DMS53 treated with DMSO at 0.1 percent for 48 hours (cell line): ENCODE data around the gene MCM8.

Experiments used
- DNase-seq: peaks from one replicate; lab custom pipeline; 2025; ENCODE audit not compliant: unreplicated experiment; lab: John Stamatoyannopoulos, UW

The MCM8 gene

DNA sequence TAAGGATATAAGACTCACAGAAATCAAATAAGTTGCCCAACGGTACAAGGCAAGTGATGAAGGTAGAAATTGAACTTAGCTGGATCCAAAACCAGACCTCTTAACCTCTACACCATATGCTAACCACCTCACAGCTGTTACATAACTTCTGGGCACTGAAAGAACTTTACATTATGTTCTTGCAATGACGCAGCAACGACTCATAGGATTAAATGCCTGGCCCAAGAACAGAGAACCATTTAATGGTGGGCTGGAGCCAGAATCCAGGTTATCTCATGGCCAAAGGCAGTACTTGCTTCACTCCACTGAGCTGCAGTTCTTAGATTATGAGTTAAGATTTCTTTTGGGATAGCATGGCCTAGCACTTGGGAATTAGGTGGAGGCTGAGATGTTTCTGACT, 4.5 kb upstream of the MCM8 start:
- DNase-seq = no peak

- no peak for DNase-seq
Measured at GRCh38 chr20:5947276-5947675, 3.2 kb upstream of the MCM8 start.

GRCh38 chr20:5949943-5950270, 545 bp upstream of the MCM8 start:
- no peak for DNase-seq

DNA sequence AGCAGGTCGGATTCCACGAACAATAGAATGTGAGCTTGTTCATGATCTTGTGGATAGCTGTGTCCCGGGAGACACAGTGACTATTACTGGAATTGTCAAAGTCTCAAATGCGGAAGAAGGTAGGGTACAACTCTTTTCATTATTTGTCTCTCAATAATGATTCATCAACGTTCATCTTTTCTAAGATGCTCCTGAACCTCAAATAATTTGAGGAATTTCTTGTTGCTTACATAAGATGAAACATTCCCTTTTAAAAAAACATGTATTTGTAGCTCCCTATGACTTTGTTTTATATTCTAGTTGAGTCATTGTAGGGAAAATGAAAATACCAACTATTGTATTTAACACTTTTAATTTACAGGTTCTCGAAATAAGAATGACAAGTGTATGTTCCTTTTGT, 17.0 kb downstream of the MCM8 start:
- DNase-seq = no peak

- DNase-seq = no peak
Measured at GRCh38 chr20:5968462-5968861, 18.0 kb downstream of the MCM8 start.

DNA sequence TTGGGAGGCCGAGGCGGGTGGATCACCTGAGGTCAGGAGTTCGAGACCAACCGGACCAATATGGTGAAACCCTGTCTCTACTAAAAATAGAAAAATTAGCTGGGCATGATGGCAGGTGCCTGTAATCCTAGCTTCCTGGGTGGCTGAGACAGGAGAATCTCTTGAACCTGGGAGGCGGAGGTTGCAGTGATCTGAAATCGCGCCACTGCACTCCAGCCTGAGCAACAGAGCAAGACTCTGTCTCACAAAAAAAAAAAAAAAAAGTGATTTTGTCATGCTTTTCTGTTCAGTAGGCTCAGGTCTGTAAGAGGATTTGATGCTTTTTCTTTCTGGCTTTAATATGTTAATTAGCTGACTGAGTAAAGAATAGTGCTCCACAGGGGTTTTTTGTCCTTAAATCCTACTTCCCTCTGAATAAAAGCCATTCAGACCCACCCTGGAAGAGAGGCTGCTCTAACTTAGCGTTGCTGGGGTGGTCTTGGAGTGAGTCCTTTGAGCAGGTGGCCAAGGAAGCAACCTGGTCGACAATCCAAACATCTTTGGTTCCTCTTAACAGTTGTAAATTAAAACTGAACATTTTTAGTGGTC, 19.0 kb downstream of the MCM8 start:
- DNase-seq = no peak

- DNase-seq = no peak
Measured at GRCh38 chr20:5969940-5970339, 19.5 kb downstream of the MCM8 start.

DNA sequence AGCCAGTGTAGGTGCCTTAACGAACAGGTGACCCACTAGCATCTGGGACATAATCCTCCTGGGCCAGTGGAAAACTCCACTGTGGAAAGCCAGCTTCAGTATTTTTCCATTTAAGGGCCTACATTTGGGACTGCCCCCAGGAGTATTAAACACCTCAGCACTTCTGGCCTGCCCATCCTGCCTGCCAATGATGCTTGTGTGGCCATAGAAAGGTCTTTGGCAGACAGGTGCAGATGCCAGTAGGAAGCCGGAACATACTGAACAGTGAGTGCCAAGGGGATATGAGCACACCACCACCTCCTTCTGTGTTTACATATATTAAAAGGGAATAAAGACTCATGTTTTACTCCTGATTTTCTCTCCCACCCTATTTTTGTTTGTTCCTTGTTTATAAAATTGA, 19.9 kb downstream of the MCM8 start:
- DNase-seq = no peak

DNA sequence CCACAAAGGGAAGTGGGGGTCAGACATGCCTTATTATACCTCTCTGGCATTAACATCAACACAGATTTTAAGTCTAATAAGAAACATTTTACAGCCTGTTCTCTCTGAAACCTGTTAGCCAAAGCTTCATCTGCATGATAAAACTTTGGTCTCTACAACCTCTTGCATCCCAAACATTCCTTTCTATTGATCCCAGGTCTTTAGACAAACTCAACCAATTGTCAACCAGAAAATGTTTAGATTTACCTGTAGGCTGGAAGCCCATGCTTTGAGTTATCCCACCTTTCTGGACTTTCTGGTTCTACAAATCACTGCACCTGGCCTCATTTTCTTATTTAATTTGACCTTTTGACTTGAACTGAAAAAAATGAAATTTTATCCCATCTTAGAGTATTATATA, 20.8 kb downstream of the MCM8 start:
- no peak for DNase-seq

GRCh38 chr20:5973172-5973571, 22.7 kb downstream of the MCM8 start:
- DNase-seq = no peak

GRCh38 chr20:5973971-5974370, 23.5 kb downstream of the MCM8 start:
- DNase-seq = no peak

- DNase-seq = no peak
Measured at GRCh38 chr20:5974531-5974930, 24.1 kb downstream of the MCM8 start.

- DNase-seq = no peak
Measured at GRCh38 chr20:5975778-5976177, 25.3 kb downstream of the MCM8 start.

DNA sequence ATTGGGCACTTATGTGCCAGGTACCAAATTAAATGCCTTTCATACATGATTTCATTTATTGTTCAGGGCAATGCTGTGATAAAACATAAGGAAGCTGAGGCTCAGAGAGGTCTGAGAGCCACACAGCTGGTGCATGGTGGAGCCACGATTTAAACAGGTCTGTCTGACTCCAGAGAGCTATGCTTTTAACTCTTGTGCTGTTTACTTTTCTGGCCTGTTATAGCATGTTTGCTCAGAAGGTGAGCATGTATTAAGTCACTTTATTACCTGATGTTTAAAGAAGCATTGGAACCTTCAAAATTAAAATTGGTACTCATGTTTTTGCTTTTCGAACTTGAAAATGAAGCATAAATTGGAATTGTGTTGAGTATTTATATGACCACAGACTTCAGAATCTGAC, 26.8 kb downstream of the MCM8 start:
- no peak for DNase-seq

- no peak for DNase-seq
Measured at GRCh38 chr20:5977975-5978374, 27.5 kb downstream of the MCM8 start.

DNA sequence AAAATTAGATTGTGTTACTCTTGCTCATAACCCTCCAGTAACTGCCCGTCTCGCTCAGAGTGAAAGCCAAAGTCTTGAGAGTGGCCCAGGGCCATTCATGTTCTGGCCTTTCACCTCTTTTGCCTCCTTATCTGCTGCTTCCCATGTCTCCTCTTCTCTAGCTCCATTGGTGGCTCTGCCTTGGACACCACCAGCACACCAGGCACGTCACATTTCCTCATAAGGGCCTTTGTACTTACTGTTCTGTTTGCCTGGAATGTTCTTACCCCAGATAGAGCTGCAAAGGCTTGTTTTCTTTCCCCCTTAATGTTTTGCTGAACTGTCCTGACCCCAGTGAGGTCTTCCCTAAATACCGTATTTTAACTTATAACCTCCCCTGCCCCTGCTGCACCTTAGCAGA, 29.3 kb downstream of the MCM8 start:
- no peak for DNase-seq

- no peak for DNase-seq
Measured at GRCh38 chr20:5980720-5981538, 30.5 kb downstream of the MCM8 start.

DNA sequence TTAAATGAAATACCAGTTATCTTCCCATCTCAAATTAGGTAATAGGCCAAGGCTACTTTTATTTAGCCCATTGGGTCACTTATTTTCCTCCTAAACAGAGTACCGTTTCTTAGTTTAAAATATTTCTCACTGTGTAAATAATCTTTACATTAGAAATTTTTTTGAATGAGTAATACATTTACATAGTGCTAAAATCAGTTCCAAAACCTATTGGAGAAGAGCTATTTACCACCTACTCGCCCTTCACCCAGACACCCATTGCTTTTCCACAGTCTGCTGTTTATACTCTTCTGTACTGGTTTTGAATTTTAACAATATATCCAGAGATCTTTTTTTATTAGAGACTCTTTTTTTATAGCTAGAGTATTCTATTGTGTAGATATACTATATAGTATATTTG, 36.9 kb downstream of the MCM8 start:
- no peak for DNase-seq

DNA sequence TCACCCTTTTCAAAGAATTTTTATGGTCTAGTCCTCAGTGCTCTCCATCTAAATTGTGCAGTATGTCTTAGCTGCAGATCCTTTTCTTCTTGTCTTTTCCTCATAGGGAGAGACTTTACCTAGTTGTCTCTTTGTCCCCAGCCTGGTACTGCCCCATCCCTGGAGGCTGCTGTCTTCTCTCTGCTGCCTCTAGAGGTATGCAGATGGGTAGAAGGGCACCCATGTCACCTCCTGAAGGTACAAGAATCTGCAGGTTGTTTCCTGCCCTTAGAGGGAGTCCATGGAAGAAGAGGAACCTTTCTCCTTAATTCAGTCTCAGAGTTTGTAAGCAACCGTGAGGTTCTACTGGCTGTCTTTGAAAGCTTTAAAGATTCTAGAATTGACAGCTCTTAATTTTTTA, 39.1 kb downstream of the MCM8 start:
- DNase-seq = no peak

DNA sequence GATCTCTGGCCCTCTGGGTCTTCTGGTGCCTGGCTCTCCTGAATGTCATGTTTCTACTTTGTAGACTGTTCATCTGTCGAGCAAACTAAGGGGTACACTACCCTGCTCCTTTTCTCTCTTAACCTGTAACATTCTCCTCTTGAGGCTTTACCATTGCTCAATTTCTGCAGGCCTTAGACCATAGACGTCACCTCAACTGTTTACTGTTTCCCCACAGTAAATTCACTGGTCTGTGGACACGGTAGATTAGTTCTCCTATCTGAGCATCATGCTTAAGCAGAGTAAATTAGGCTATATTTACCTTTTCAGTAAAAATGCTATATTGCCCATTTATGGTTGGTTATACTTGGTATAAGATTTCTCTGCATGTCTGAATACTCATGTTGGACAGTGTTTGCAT, 40.5 kb downstream of the MCM8 start:
- no peak for DNase-seq

GRCh38 chr20:5991623-5992441, 41.4 kb downstream of the MCM8 start:
- DNase-seq = no peak

GRCh38 chr20:5996765-5997164, 46.3 kb downstream of the MCM8 start:
- no peak for DNase-seq
